GM18517 (cell line): ENCODE measurements around the gene DEFB113.
"Not testable (repeated sequence)": the region's sequence is repeated elsewhere in the genome, so short reads cannot be mapped to it uniquely, and the experiment has no call there.

Experiments used
- ATAC-seq: cut with Tn5 transposase; IDR thresholded peaks from one replicate; pipeline ENCODE4 v1.9.1; 2021; ENCODE audit warnings: mild to moderate bottlenecking, moderate library complexity; ENCODE audit not compliant: unreplicated experiment

DEFB113 gene

GRCh38 chr6:49969605-49970004 is at the start of gene DEFB113:
DEFB113 (minus strand) TSS chr6:49969625; CDS start chr6:49969625, 0 bp downstream.
- no peak for ATAC-seq

- no peak for ATAC-seq
These were observed 38.4 kb upstream of the DEFB113 start for GRCh38 chr6:50007819-50008218.

DNA sequence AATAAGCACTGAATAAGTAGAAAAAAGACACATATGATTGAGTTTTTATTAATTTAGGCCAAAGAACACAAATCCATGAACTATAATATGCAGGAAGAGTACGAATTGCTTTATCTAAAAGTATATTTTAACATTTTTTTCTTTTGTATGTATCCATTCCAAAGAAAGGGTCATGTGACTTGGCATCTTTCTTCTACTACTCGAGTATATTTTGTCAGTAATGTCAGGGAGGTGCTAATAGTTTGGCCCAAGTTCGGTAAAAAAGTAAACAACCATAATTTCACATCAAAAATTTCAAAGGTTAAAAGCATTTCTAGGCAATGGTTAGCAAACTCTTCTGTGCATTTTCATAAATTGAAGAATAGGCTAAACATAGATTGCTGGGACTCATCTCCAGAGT is 33.7 kb upstream of the DEFB113 start:
- ATAC-seq, result no peak

GRCh38 chr6:49995278-49995677 is 25.9 kb upstream of the DEFB113 start:
- no peak for ATAC-seq

GRCh38 chr6:49988900-49989299 is 19.5 kb upstream of the DEFB113 start:
- no peak for ATAC-seq

- no peak for ATAC-seq
These were observed 18.3 kb upstream of the DEFB113 start for GRCh38 chr6:49987749-49988148.

DNA sequence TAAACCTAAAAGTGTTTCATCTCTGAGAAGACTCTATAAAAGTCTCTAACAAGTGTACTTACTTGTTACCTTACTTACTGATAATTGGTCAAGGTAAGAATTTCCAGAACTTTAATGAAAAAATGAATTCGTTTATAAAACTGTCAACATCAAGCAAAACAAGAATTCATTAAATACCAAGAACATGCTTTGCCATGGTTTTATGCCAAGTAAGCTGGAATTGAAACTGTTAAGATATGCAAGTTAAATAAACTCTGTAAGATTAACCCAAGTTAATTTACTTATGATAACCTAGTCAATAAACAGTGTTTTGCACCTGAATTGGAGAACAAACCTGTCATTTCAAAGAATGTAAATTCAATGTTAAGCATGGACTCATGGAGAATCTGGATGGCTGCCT is 17.1 kb upstream of the DEFB113 start:
- ATAC-seq, result no peak

GRCh38 chr6:49982046-49982445 is 12.6 kb upstream of the DEFB113 start:
- no peak for ATAC-seq

GRCh38 chr6:49980898-49981297 is 11.5 kb upstream of the DEFB113 start:
- peak; percentile 71 for ATAC-seq

- no peak for ATAC-seq
These were observed 10.2 kb upstream of the DEFB113 start for GRCh38 chr6:49979584-49979983.

DNA sequence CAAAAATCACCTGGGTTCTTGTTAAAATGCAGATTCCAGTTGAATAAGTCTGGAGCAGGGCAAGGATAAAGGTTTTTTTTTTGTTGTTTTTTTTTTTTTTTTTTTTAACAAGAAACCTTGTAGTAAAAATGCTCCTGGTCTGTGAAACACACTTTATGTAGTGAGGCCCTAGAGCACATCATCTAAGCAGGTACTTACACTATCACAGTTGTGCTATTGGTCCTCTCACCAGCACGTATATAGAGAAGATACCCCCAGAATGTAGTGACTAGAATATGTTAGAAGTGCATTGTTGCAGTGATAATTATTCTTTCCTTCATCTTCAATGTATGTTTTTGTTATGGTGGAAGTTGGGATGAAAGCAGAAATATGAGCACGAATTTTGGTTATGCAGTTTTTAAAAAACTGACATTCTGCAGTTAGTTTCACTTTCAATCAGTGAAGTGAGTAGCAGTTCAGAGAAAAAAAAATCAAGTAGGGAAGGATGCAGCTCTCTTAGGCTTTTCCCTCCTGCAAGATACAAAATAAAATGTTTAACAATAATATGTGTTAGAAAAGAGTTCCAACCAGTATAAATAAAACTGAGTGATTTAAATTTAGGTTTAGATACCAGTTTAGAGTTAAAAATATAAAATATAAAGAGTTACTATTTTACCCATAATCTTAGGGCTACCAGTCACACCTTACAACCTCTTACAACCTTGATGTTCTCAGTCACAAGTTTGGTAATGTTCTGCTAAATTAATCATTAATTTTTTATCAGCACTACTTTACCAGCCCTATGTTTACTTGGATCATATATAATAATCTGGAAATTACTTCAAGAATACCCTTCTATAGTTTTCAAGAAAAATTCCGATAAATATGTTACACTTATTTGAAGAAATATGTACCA is 9.2 kb upstream of the DEFB113 start:
- peak; percentile 63 for ATAC-seq

DNA sequence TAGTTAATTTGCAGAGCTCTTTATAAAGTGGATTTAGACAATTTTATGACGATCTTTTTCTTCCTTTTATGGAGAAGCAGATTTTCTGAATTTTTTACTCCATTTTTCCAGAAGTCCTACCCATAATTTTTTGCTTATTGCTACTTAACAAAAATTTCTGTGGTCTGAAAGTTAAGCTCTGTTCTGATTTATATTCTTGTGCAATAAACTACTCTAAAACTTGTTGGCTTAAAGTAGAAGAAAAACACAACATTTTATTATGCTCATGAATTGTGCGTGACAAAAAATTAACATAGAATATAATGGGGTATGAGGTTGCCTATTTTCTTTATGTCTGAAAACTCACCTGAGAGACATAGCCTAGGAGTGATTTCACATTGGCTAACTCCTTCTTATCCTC is 2.6 kb downstream of the DEFB113 start:
- no peak for ATAC-seq

GRCh38 chr6:49966334-49966733 is 3.1 kb downstream of the DEFB113 start:
- ATAC-seq, result no peak

GRCh38 chr6:49964064-49964463 is 5.4 kb downstream of the DEFB113 start, which contains the start of gene DEFB114:
DEFB114 (minus strand) TSS chr6:49964164; CDS start chr6:49964105, 59 bp downstream.
- ATAC-seq, result no peak

DNA sequence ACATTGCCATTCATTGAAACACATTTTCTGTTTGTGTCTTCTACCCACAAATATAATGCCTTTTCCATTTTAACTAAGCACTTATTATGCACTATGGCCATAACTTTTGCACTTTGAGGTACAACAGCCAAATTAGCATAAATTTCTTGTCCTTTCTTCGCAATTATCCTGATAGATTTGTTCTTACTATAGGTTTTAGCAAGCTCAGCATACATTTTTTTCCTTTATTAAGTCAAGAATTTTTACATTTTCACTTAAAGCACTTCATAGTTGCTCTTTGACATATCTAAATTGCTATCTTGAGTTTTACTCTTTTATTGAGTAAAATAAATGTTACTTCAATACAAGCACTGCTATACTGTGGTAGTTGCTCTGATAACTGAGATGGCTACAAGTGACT is 11.2 kb downstream of the DEFB113 start:
- no peak for ATAC-seq

- ATAC-seq, result no peak
These were observed 13.6 kb downstream of the DEFB113 start for GRCh38 chr6:49955847-49956246.

DNA sequence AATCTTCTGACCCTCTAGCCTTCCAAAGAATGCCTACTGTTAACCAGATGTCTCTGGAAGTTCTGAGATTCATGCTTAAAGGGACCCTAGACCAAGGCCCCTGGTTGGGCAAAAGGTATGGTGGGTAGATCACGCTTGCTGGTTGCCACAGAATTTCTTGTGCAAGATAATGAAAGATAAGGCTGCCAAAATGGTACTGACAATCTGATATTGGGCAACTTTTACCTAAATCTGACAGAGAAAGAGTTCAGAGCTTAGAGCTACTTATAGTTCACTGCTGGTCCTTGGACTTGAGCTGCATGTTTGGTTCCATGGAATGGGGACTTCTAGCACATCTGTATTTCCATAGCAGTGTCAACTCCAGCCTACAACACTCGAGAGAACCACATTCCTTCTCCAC is 17.5 kb downstream of the DEFB113 start:
- no peak for ATAC-seq

GRCh38 chr6:49950415-49950751 is 19.0 kb downstream of the DEFB113 start:
- ATAC-seq, result no peak

DNA sequence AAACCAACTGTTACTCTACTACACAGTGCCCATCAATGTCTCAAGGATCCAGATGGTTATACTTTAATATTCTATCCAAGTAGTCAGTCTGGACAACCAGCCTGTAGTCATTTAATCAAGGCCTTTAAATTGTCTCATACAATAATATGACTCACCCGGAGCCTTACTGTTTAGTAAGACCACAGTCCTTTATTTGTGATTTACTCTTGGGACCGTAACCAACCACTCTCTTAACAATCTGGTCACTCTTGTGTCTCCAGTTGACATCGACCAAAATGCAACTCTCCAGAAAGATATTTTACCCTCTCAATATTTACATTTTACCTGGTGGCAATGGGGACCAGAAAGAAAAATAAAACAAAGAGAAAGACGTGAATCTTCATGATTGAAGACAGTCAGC is 20.4 kb downstream of the DEFB113 start:
- no peak for ATAC-seq

DNA sequence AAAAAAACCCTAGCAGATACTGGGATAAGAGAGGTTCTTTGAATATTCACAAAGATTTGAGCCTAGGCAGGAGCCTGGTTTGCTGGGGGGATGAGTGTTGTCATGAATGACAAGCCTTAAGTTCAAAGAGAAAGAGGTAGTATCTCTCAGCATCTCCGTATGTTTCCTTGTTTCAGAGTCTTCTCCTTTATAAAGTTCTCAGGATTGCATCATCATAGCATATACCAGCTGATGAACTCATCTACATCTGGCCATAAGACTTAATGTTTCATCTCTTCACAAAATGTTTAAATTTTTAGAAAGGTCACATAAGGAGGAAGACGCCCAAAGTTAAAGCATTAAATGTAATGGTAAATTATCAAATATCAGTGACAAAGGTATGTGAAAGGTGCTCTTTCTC is 22.6 kb downstream of the DEFB113 start:
- ATAC-seq, result no peak

GRCh38 chr6:49944068-49944467 is 25.4 kb downstream of the DEFB113 start:
- ATAC-seq, result not testable (repeated sequence)

DNA sequence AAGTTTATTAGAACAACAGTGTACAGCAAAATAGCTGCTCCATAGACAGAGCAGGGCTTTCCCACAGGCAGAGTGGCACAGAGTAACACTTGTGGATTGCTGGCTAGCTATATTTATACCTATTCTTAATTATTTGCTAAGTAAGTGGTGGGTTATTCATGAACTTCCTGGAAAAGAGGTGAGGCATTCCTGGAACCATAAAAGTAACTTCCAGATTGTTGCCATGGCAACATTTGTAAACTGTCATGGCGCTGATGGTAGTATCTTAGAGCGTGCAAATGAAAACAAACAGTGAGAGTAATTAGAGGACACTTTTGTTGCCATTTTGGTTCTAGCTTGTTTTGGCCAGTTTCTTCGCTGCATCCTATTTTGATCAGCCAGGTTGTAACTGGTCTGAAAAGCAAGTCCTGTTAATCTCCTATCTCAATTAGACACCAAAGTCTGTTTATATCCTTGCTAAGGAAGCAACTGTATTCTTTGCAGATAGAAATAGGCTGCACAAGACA is 29.4 kb downstream of the DEFB113 start:
- ATAC-seq, result no peak

GRCh38 chr6:49937811-49938210 is 31.6 kb downstream of the DEFB113 start:
- no peak for ATAC-seq
